Psoas muscle (tissue), 8 donors: ENCODE results near the gene TBC1D30. TPM values are rescaled to one million over a fixed set of nuclear protein-coding genes. Genes with fewer than 3 reads are reported as not detected.

Source experiments
- ATAC-seq, 4 donors: fragments of 200-7000 bp; cut with Tn5 transposase; one replicate each; pipeline ENCODE4 v1.9.1; 2020; ENCODE audit warnings: moderate library complexity in 3 of 4, mild to moderate bottlenecking in 2 of 4
- DNase-seq, 2 donors: peaks; one replicate each; pipeline ENCODE4 v3.0.0-alpha.2; 2020
- H3K27ac ChIP-seq: fragments of 200-600 bp; one replicate; pipeline ENCODE4 v1.8.0; 2022
- H3K27me3 ChIP-seq, 3 donors: fragments of 200-600 bp in 1 of 3; one replicate each; pipeline versions ENCODE4 v1.6.1 to v1.8.0; 2013 to 2022; ENCODE audit warnings: low read length in 2 of 3, mild to moderate bottlenecking in 2 of 3, moderate library complexity in 1 of 3; ENCODE audit not compliant: insufficient read depth in 3 of 3
- H3K36me3 ChIP-seq, 2 donors: fragments of 200-600 bp in 1 of 2; one replicate each; pipeline versions ENCODE4 v1.6.1 to v1.8.0; 2013 to 2022; ENCODE audit warnings: low read depth in 1 of 2, mild to moderate bottlenecking in 1 of 2, moderate library complexity in 1 of 2; ENCODE audit not compliant: insufficient read depth in 1 of 2
- H3K4me1 ChIP-seq: fragments of 200-600 bp; one replicate; pipeline ENCODE4 v1.8.0; 2022
- H3K4me3 ChIP-seq: fragments of 200-600 bp; one replicate; pipeline ENCODE4 v1.8.0; 2022; ENCODE audit warnings: mild to moderate bottlenecking
- H3K9me3 ChIP-seq: fragments of 200-600 bp; one replicate; pipeline ENCODE4 v1.8.0; 2022
- CTCF ChIP-seq: fragments of 200-600 bp; IDR thresholded peaks from one replicate; pipeline ENCODE4 v1.8.0; 2022; ENCODE audit warnings: antibody characterized with exemption
- WGBS, 3 donors: extraction: QIAGEN DNeasy Blood & Tissue Kit; methylation state at CpG; one replicate each; pipeline versions ENCODE4 v1.1.6 to v1.1.7; 2013; 5-methylcytosine and 5-hydroxymethylcytosine counted together
- intact Hi-C, 2 donors: fragments of 100-400 bp; cut with DNase I; formaldehyde crosslinking; loops; one replicate each; pipeline versions ENCODE4 v1.11.0 to v1.14.2; 2022
- polyA plus RNA-seq, 3 donors: library from polyadenylated mRNA; stranded (reverse); fragments of 200-250 nt; gene quantifications; one replicate each; pipeline ENCODE4 v1.2.3, GENCODE V29; 2013
- total RNA-seq, 4 donors: library from RNA; stranded (reverse); fragmentation: NEBNext Ultra II Directional in 2 of 4; extraction: Animal tissue kit (Norgen Biotek cat#: 25700) in 2 of 4; gene quantifications; one replicate each; pipeline versions ENCODE4 v1.2.1 to v1.2.4, GENCODE V29; 2021 to 2023
- donor health status: healthy with polysubstance abuse.
- donor health status: DM: no; HTN: no; CAD: no; lungs with moderate emphysema.
- donor health status: Bipolar disorder and iron deficiency.
- donor health status: healthy.
- donor health status: DM: yes; HTN: yes; CAD: no.
- donor health status: DM: no; HTN: no; CAD: no.
- donor health status: DM: no; HTN: no; CAD: no.
- donor health status: DM: yes; HTN: yes; CAD: no.

The TBC1D30 gene
- total and polyA plus RNA-seq, 7 donors, result 0.09 to 1.0 (median 0.49) TPM

DNA sequence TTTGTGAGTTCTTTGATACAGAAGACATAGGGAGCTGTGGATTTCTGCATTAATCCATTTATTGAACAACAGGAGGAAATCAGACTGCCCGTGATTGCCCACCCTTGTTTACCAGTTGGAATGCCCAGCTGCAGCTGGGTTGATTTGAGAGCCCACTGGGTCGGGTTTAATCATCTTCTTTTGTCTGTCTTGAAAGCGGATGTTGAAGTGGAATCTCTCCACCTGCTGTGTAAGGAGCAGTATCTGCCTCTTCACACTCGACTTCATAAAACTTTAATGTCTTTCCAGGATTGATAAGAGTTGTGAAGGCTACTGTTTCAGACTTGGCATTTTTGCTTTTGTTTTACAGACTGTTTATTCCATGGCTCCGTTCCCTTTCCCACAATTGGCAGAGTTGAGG lies 39.9 kb downstream of the TBC1D30 start:
- H3K9me3 ChIP-seq, result no peaks in the 10 kb centered on the region
- ATAC-seq (no peak), DNase-seq (no peak)
- no peak overlapping the region for H3K27ac ChIP-seq
- no peaks in the 10 kb centered on the region for H3K36me3 ChIP-seq
- H3K4me1 ChIP-seq, result no peaks in the 10 kb centered on the region
- intact Hi-C loops, result no loop called here
- 34 to 41% (median 37%) methylated on average over 5 of the region's 5 CpGs for WGBS, 3 donors
- no peak overlapping the region for H3K4me3 ChIP-seq
- TF ChIP-seq CTCF, result no peak
- H3K27me3 ChIP-seq, result peaks cover 0 to 7% (median 2%) of the 10 kb centered on the region in 3 donors

DNA sequence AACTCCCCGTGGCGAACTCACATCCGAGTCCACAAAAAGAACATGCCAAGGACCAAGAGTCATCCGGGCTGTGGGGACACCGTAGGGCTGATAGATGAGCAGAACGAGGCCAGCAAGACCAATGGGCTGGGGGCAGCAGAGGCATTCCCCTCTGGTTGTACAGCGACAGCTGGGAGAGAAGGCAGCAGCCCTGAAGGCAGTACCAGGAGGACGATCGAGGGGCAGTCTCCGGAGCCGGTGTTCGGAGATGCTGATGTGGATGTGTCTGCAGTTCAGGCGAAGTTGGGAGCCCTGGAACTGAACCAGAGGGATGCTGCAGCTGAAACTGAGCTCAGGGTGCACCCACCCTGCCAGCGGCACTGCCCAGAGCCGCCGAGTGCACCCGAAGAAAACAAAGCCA lies 50.7 kb downstream of the TBC1D30 start:
- no peak for DNase-seq
- TF ChIP-seq CTCF, result no peak
- H3K9me3 ChIP-seq, result no peaks in the 10 kb centered on the region
- no peak overlapping the region for H3K4me3 ChIP-seq
- no peaks in the 10 kb centered on the region for H3K4me1 ChIP-seq
- H3K36me3 ChIP-seq, result no peaks in the 10 kb centered on the region
- no peak for ATAC-seq
- WGBS, 3 donors, result 84 to 87% (median 87%) methylated on average over 17 of the region's 17 CpGs
- H3K27ac ChIP-seq, result no peak overlapping the region
- intact Hi-C loops, result no loop called here
- H3K27me3 ChIP-seq, result no peaks in the 10 kb centered on the region

GRCh38 chr12:64876388-64877071 lies 52.1 kb downstream of the TBC1D30 start:
- WGBS, 3 donors, result 83 to 88% (median 86%) methylated on average over 12 of the region's 12 CpGs
- Histone ChIP-seq H3K4me3 (no peak overlapping the region), H3K4me1 (no peaks in the 10 kb centered on the region), H3K9me3 (no peaks in the 10 kb centered on the region), H3K27ac (no peak overlapping the region), H3K36me3 (no peaks in the 10 kb centered on the region), H3K27me3 (no peaks in the 10 kb centered on the region)
- no peak for ATAC-seq
- intact Hi-C loops, result no loop called here
- DNase-seq, result no peak
- TF ChIP-seq CTCF, result no peak

GRCh38 chr12:64877363-64878004 lies 53.0 kb downstream of the TBC1D30 start:
- intact Hi-C loops, result no loop called here
- no peak overlapping the region for H3K4me3 ChIP-seq
- no peaks in the 10 kb centered on the region for H3K9me3 ChIP-seq
- DNase-seq (no peak), ATAC-seq (no peak)
- 74 to 82% (median 77%) methylated on average over 3 of the region's 3 CpGs for WGBS, 3 donors
- TF ChIP-seq CTCF, result no peak
- H3K4me1 ChIP-seq, result no peaks in the 10 kb centered on the region
- no peaks in the 10 kb centered on the region for H3K27me3 ChIP-seq
- no peak overlapping the region for H3K27ac ChIP-seq
- no peaks in the 10 kb centered on the region for H3K36me3 ChIP-seq

DNA sequence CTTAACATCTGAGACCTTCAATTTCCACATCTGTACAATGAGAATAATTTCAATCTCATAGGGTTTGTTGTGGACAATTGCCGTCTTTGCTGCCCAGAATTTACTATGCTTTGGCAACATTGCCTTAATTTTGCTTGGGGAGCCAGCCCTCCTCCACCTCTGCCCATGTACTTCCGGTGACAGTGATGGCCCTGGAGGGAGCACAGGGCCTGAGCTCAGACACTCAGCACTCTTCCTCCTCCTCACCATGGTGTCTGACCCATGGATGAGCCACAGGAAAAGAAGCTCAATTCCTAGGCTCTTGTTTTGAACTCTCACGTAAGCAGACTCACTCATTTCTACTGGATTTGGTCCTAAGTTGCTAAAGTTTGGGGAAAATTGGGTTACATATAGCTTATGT lies 58.2 kb downstream of the TBC1D30 start:
- 74 to 84% (median 79%) methylated on average over 3 of the region's 3 CpGs for WGBS, 3 donors
- Histone ChIP-seq H3K27me3 (no peaks in the 10 kb centered on the region), H3K4me1 (no peaks in the 10 kb centered on the region), H3K36me3 (no peaks in the 10 kb centered on the region), H3K9me3 (no peaks in the 10 kb centered on the region), H3K4me3 (no peak overlapping the region), H3K27ac (no peak overlapping the region)
- intact Hi-C loops, result no loop called here
- TF ChIP-seq CTCF, result no peak
- DNase-seq, result no peak
- ATAC-seq, result no peak
